NT2/D1 (cell line): ENCODE measurements around the gene AKT2.

Experiments
- DNase-seq: peaks from one replicate; pipeline ENCODE4 v3.0.0-alpha.2; 2011; ENCODE audit warnings: low read depth, low spot score
- H3K27me3 ChIP-seq: 2 replicates; pipeline ENCODE4 v1.6.0; 2011; ENCODE audit warnings: mild to moderate bottlenecking; ENCODE audit not compliant: insufficient read length, insufficient read depth
- H3K36me3 ChIP-seq: 2 replicates; pipeline ENCODE4 v1.6.1; 2011; ENCODE audit warnings: mild to moderate bottlenecking, low read length, mixed read lengths; ENCODE audit not compliant: insufficient read depth, insufficient read length
- H3K4me1 ChIP-seq: 2 replicates; pipeline ENCODE4 v1.5.1; 2011; ENCODE audit not compliant: insufficient read depth, insufficient read length
- H3K4me3 ChIP-seq: 2 replicates; pipeline ENCODE4 v1.5.1; 2011; ENCODE audit warnings: low read depth; ENCODE audit not compliant: insufficient read length
- H3K9ac ChIP-seq: 2 replicates; pipeline ENCODE4 v1.6.0; 2011; ENCODE audit warnings: low read depth; ENCODE audit not compliant: insufficient read length
- H3K9me3 ChIP-seq: 2 replicates; pipeline ENCODE4 v1.5.1; 2011; ENCODE audit warnings: mild to moderate bottlenecking, low read length; ENCODE audit not compliant: insufficient read depth
- SUZ12 ChIP-seq: IDR thresholded peaks from 2 replicates; pipeline ENCODE4 v1.6.1; 2011; ENCODE audit not compliant: insufficient read length, insufficient read depth; ENCODE audit errors: extremely low read depth
- YY1 ChIP-seq: IDR thresholded peaks from 2 replicates; pipeline ENCODE4 v1.6.1; 2011; ENCODE audit not compliant: insufficient read length, insufficient read depth
- ZNF274 ChIP-seq: IDR thresholded peaks from 2 replicates; pipeline ENCODE4 v1.6.1; 2011; ENCODE audit warnings: mild to moderate bottlenecking, low read depth, low read length

AKT2 gene

GRCh38 chr19:40253611-40254092 is 31.5 kb downstream of the AKT2 start:
- H3K36me3 ChIP-seq, result peaks cover 46% of the 10 kb centered on the region
- no peak overlapping the region for H3K9ac ChIP-seq
- no peaks in the 10 kb centered on the region for H3K27me3 ChIP-seq
- H3K9me3 ChIP-seq, result no peaks in the 10 kb centered on the region
- H3K4me3 ChIP-seq, result no peak overlapping the region
- TF ChIP-seq YY1, result no peak
- TF ChIP-seq ZNF274, result no peak
- H3K4me1 ChIP-seq, result no peaks in the 10 kb centered on the region
- DNase-seq, result no peak

GRCh38 chr19:40252395-40252794 is 32.8 kb downstream of the AKT2 start:
- Histone ChIP-seq H3K27me3 (no peaks in the 10 kb centered on the region), H3K9ac (no peak overlapping the region), H3K4me3 (no peak overlapping the region), H3K36me3 (peaks cover 52% of the 10 kb centered on the region), H3K9me3 (no peaks in the 10 kb centered on the region), H3K4me1 (no peaks in the 10 kb centered on the region)
- TF ChIP-seq ZNF274, result no peak
- no peak for TF ChIP-seq SUZ12
- no peak for TF ChIP-seq YY1
- DNase-seq, result no peak

- DNase-seq, result no peak
- H3K36me3 ChIP-seq, result peaks cover 49% of the 10 kb centered on the region
- no peaks in the 10 kb centered on the region for H3K27me3 ChIP-seq
- H3K4me3 ChIP-seq, result no peak overlapping the region
- TF ChIP-seq SUZ12, result no peak
- no peak for TF ChIP-seq YY1
- TF ChIP-seq ZNF274, result no peak
- no peaks in the 10 kb centered on the region for H3K9me3 ChIP-seq
- no peak overlapping the region for H3K9ac ChIP-seq
- no peaks in the 10 kb centered on the region for H3K4me1 ChIP-seq
Observed at GRCh38 chr19:40251991-40252390, 33.2 kb downstream of the AKT2 start.

- TF ChIP-seq YY1, result no peak
- no peak for TF ChIP-seq ZNF274
- TF ChIP-seq SUZ12, result no peak
- Histone ChIP-seq H3K27me3 (no peaks in the 10 kb centered on the region), H3K36me3 (peaks cover 41% of the 10 kb centered on the region), H3K4me3 (no peak overlapping the region), H3K9me3 (no peaks in the 10 kb centered on the region), H3K9ac (no peak overlapping the region), H3K4me1 (no peaks in the 10 kb centered on the region)
- no peak for DNase-seq
Observed at GRCh38 chr19:40251244-40251643, 33.9 kb downstream of the AKT2 start.

GRCh38 chr19:40249781-40250180 is 35.4 kb downstream of the AKT2 start:
- Histone ChIP-seq H3K9me3 (no peaks in the 10 kb centered on the region), H3K27me3 (no peaks in the 10 kb centered on the region), H3K36me3 (peaks cover 27% of the 10 kb centered on the region), H3K9ac (no peak overlapping the region), H3K4me3 (no peak overlapping the region), H3K4me1 (peaks cover 3% of the 10 kb centered on the region)
- TF ChIP-seq ZNF274, result no peak
- TF ChIP-seq SUZ12, result no peak
- no peak for TF ChIP-seq YY1
- DNase-seq, result no peak

- peaks cover 5% of the 10 kb centered on the region for H3K4me1 ChIP-seq
- no peaks in the 10 kb centered on the region for H3K9me3 ChIP-seq
- DNase-seq, result no peak
- H3K27me3 ChIP-seq, result no peaks in the 10 kb centered on the region
- TF ChIP-seq SUZ12 (no peak), ZNF274 (no peak), YY1 (no peak)
- H3K36me3 ChIP-seq, result peaks cover 23% of the 10 kb centered on the region
- H3K4me3 ChIP-seq, result no peak overlapping the region
- no peak overlapping the region for H3K9ac ChIP-seq
Observed at GRCh38 chr19:40249201-40249600, 35.9 kb downstream of the AKT2 start.

- Histone ChIP-seq H3K9me3 (no peaks in the 10 kb centered on the region), H3K9ac (no peak overlapping the region), H3K4me3 (no peak overlapping the region), H3K27me3 (no peaks in the 10 kb centered on the region), H3K36me3 (peaks cover 20% of the 10 kb centered on the region), H3K4me1 (peaks cover 5% of the 10 kb centered on the region)
- TF ChIP-seq ZNF274 (no peak), SUZ12 (no peak), YY1 (no peak)
- DNase-seq, result no peak
Observed at GRCh38 chr19:40247735-40248262, 37.3 kb downstream of the AKT2 start.

- H3K9me3 ChIP-seq, result no peaks in the 10 kb centered on the region
- no peaks in the 10 kb centered on the region for H3K27me3 ChIP-seq
- H3K4me1 ChIP-seq, result peaks cover 5% of the 10 kb centered on the region
- H3K9ac ChIP-seq, result no peak overlapping the region
- peaks cover 25% of the 10 kb centered on the region for H3K36me3 ChIP-seq
- no peak overlapping the region for H3K4me3 ChIP-seq
- no peak for DNase-seq
- no peak for TF ChIP-seq YY1
- no peak for TF ChIP-seq SUZ12
- no peak for TF ChIP-seq ZNF274
Observed at GRCh38 chr19:40247178-40247577, 38.0 kb downstream of the AKT2 start.
